ENCODE results near the gene DGKE. TPM values are rescaled to one million over a fixed set of nuclear protein-coding genes. Genes with fewer than 3 reads are reported as not detected.

The DGKE gene
- total and polyA plus RNA-seq, 2 of the 13 experiments (the other 11 are each of a cell fraction or from before 2014, with no cell fraction given) = 3.2 to 5.3 TPM

DNA sequence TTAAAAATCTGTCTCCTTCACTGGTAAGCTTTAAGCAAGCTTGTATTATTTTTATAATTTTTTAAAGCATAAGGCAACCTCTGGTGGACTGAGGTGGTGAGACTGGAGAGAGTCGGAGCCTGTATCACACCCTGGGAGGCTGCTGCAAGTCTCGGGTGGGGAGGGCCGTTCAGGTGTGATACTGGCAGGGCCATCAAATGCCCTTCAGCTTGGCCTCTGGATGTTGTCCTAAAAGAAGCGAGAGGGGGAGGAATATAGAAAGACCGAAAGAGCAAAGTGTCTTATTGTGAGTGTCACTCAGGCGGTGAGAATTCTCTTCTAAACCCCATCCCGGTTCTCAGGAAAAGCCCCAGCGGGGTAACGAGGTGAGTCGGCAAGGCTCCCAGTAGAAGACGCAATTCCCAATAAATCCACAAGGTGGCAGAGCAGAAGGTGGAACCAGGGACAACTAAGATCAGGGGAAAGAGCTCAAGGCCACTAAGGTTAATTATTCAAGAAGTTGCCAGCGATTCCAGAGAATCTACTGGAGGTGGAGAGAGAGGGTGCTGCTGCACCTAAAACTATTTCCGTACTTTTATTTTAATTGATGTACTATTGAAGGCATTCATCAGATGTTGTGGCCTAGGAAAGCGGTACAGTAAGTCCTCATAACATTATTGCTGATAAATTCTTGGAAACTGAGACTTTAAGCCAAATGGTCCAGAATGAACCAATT lies 14.4 kb upstream of the DGKE start (continued):
- TF ChIP-seq, protein P1, sequence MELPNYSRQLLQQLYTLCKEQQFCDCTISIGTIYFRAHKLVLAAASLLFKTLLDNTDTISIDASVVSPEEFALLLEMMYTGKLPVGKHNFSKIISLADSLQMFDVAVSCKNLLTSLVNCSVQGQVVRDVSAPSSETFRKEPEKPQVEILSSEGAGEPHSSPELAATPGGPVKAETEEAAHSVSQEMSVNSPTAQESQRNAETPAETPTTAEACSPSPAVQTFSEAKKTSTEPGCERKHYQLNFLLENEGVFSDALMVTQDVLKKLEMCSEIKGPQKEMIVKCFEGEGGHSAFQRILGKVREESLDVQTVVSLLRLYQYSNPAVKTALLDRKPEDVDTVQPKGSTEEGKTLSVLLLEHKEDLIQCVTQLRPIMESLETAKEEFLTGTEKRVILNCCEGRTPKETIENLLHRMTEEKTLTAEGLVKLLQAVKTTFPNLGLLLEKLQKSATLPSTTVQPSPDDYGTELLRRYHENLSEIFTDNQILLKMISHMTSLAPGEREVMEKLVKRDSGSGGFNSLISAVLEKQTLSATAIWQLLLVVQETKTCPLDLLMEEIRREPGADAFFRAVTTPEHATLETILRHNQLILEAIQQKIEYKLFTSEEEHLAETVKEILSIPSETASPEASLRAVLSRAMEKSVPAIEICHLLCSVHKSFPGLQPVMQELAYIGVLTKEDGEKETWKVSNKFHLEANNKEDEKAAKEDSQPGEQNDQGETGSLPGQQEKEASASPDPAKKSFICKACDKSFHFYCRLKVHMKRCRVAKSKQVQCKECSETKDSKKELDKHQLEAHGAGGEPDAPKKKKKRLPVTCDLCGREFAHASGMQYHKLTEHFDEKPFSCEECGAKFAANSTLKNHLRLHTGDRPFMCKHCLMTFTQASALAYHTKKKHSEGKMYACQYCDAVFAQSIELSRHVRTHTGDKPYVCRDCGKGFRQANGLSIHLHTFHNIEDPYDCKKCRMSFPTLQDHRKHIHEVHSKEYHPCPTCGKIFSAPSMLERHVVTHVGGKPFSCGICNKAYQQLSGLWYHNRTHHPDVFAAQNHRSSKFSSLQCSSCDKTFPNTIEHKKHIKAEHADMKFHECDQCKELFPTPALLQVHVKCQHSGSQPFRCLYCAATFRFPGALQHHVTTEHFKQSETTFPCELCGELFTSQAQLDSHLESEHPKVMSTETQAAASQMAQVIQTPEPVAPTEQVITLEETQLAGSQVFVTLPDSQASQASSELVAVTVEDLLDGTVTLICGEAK (IDR thresholded peaks at IDR 0.05) = no peak
- TF ChIP-seq, protein P1 (CRISPR knock-in tag; IDR thresholded peaks at IDR 0.05) = no peak
- TF ChIP-seq STAG1 (CRISPR knock-in tag; IDR thresholded peaks at IDR 0.05) (peak; percentile 90), ZNF34 (CRISPR knock-in tag; IDR thresholded peaks at IDR 0.05; ENCODE audit: borderline replicate concordance) (0 out of 2 replicates have a peak, but pooled peaks have one; percentile 45), ZNF264 (CRISPR knock-in tag; IDR thresholded peaks at IDR 0.05) (no peak), THYN1 (CRISPR knock-in tag; IDR thresholded peaks at IDR 0.05; ENCODE audit: borderline replicate concordance, low read depth) (no peak), KMT2B (CRISPR knock-in tag; IDR thresholded peaks at IDR 0.05) (peak; percentile 29; the same call in 1 of the 2 replicates), ZNF614 (CRISPR knock-in tag; IDR thresholded peaks at IDR 0.05; ENCODE audit: borderline replicate concordance) (peak; percentile 51; the same call in 1 of the 2 replicates)
- TF ChIP-seq, protein P2, sequence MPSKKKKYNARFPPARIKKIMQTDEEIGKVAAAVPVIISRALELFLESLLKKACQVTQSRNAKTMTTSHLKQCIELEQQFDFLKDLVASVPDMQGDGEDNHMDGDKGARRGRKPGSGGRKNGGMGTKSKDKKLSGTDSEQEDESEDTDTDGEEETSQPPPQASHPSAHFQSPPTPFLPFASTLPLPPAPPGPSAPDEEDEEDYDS (CRISPR knock-in tag; IDR thresholded peaks at IDR 0.05) = peak; percentile 61
- TF ChIP-seq, protein P3, sequence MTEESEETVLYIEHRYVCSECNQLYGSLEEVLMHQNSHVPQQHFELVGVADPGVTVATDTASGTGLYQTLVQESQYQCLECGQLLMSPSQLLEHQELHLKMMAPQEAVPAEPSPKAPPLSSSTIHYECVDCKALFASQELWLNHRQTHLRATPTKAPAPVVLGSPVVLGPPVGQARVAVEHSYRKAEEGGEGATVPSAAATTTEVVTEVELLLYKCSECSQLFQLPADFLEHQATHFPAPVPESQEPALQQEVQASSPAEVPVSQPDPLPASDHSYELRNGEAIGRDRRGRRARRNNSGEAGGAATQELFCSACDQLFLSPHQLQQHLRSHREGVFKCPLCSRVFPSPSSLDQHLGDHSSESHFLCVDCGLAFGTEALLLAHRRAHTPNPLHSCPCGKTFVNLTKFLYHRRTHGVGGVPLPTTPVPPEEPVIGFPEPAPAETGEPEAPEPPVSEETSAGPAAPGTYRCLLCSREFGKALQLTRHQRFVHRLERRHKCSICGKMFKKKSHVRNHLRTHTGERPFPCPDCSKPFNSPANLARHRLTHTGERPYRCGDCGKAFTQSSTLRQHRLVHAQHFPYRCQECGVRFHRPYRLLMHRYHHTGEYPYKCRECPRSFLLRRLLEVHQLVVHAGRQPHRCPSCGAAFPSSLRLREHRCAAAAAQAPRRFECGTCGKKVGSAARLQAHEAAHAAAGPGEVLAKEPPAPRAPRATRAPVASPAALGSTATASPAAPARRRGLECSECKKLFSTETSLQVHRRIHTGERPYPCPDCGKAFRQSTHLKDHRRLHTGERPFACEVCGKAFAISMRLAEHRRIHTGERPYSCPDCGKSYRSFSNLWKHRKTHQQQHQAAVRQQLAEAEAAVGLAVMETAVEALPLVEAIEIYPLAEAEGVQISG (CRISPR knock-in tag; IDR thresholded peaks at IDR 0.05) = peak; percentile 26; the same call in 1 of the 2 replicates
- TF ChIP-seq, protein P4, sequence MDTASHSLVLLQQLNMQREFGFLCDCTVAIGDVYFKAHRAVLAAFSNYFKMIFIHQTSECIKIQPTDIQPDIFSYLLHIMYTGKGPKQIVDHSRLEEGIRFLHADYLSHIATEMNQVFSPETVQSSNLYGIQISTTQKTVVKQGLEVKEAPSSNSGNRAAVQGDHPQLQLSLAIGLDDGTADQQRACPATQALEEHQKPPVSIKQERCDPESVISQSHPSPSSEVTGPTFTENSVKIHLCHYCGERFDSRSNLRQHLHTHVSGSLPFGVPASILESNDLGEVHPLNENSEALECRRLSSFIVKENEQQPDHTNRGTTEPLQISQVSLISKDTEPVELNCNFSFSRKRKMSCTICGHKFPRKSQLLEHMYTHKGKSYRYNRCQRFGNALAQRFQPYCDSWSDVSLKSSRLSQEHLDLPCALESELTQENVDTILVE (CRISPR knock-in tag; IDR thresholded peaks at IDR 0.05) = peak; percentile 73; the same call in 1 of the 2 replicates
- TF ChIP-seq, protein P5, sequence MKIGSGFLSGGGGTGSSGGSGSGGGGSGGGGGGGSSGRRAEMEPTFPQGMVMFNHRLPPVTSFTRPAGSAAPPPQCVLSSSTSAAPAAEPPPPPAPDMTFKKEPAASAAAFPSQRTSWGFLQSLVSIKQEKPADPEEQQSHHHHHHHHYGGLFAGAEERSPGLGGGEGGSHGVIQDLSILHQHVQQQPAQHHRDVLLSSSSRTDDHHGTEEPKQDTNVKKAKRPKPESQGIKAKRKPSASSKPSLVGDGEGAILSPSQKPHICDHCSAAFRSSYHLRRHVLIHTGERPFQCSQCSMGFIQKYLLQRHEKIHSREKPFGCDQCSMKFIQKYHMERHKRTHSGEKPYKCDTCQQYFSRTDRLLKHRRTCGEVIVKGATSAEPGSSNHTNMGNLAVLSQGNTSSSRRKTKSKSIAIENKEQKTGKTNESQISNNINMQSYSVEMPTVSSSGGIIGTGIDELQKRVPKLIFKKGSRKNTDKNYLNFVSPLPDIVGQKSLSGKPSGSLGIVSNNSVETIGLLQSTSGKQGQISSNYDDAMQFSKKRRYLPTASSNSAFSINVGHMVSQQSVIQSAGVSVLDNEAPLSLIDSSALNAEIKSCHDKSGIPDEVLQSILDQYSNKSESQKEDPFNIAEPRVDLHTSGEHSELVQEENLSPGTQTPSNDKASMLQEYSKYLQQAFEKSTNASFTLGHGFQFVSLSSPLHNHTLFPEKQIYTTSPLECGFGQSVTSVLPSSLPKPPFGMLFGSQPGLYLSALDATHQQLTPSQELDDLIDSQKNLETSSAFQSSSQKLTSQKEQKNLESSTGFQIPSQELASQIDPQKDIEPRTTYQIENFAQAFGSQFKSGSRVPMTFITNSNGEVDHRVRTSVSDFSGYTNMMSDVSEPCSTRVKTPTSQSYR (CRISPR knock-in tag; IDR thresholded peaks at IDR 0.05; ENCODE audit: borderline replicate concordance) = peak; percentile 19; the same call in 1 of the 2 replicates

Data from HepG2 (cell line).